HG02943 (cell line): ENCODE data around the gene TNFRSF13B.
"Not testable (repeated sequence)": the region's sequence is repeated elsewhere in the genome, so short reads cannot be mapped to it uniquely, and the experiment has no call there.

Source experiments
- ATAC-seq: cut with Tn5 transposase; IDR thresholded peaks from one replicate; pipeline ENCODE4 v1.9.1; 2021; ENCODE audit warnings: mild to moderate bottlenecking, low read depth, moderate library complexity; ENCODE audit not compliant: unreplicated experiment

TNFRSF13B gene

GRCh38 chr17:16929035-16929680 lies 42.8 kb downstream of the TNFRSF13B start:
- no peak for ATAC-seq

DNA sequence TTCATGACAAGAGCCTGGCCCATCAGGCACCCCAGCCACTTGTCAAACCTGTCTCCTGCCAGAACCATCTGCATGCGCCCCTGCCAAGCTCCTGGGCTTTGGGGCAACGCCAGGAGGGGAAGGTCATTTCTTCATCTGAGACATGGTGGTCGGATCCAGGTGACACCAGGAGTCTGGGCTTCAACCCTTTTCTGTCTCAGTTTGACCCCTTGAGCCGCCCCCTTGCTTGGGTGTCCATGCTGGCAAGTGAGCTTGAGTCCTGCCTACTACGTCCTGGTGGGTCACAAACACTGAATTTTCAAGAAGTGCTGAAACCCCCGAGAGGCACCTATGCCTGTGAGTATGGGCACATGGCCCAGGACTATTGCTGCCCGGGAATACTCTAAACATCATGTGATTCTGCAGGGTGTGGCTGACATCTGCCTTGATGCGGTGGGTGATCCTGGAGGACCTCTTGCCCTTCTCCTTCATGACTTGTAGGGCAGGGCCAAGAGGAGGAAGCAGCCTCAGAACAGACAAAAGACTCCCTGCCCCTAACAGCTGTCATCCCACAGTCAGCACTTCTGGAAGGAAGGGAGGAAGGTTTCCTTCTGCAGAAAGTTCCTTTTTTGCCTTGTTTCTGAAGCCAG lies 43.4 kb downstream of the TNFRSF13B start:
- no peak for ATAC-seq

DNA sequence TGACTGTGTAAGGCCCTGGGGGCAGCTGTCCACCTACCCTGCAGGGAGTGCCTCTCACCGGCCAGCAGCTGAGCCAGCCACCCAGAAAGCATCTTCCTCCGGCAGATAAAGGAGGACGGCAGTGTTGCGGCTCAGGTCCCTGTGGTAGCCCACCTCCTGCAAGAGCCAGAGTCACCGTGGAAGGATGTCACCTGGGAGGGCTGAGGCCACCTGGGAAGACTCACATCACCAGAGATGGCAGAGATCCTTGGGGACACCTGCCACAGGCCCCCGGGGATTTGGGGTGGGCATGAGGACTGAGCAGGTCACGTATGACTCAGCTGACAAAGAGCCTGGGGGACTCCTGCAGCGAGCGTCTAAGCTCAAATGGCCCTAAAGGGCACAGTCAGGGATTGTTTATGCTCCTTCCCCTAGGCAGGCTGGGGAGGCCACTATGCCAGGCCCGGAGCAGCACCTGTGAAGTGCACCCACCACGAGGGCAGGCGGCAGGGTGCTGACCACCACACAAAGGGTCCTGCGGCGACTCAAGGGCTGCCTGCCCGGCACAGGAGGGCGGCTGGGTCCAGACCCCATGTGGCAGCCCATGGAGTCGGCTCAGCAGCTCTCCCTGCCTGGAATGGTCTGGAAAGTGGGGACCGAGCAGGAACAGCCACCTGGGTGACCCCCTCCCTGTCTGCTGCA lies 44.1 kb downstream of the TNFRSF13B start:
- no peak for ATAC-seq

- no peak for ATAC-seq
Observed at GRCh38 chr17:16926571-16927451, 45.1 kb downstream of the TNFRSF13B start.

DNA sequence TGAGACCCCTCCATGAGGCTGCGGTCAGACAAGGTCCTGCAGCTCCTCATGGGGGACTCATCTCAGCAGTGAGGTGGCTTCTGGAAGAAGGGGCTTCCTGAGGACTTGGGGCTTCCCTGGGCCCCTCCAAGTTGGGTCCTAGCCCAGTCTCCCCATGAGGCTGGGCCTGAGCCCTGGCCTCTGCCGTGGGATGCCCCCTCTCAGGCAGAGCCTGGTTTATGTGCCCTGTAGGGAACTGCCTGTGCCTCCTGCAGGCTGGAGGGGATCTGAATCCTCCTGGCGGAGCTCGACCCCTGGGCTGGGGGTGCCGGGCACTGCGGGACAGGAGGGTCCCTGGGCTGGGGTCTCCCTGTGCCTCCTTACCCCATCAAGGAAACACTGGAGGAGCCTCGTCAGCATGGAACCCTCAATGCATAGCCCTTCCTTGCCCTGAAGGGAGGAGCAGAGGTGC lies 45.8 kb downstream of the TNFRSF13B start:
- ATAC-seq: no peak

DNA sequence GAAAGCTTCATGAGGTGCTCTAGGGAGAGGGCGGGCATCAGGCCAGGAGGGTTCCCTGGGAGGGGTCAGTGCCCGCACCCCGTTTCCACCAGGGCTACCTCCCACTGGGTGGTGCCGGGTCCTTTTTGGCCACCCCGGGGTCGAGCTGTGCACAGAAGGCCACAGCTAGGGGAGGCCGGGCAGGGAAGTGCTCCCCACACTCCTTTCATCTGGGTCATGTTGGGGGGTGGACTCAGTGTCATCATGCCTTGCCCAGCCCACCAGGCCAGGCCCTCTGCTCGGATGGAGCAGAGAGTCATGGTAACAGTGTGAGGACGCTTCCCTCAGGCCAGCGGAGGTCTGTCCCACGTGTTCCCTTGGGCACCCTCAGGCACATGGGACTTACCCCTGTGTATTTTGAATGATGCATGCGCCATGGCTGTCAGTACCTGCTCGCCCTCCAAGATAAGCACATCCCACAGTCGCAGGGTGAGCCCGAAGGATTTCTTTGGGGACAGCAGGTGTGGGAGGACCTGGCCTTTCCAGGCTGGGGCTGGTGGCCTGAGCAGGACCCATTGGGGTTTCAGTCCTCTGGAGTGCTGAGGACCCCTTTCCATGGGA lies 46.4 kb downstream of the TNFRSF13B start:
- ATAC-seq: no peak

- no peak for ATAC-seq
Observed at GRCh38 chr17:16924696-16925440, 47.0 kb downstream of the TNFRSF13B start.

DNA sequence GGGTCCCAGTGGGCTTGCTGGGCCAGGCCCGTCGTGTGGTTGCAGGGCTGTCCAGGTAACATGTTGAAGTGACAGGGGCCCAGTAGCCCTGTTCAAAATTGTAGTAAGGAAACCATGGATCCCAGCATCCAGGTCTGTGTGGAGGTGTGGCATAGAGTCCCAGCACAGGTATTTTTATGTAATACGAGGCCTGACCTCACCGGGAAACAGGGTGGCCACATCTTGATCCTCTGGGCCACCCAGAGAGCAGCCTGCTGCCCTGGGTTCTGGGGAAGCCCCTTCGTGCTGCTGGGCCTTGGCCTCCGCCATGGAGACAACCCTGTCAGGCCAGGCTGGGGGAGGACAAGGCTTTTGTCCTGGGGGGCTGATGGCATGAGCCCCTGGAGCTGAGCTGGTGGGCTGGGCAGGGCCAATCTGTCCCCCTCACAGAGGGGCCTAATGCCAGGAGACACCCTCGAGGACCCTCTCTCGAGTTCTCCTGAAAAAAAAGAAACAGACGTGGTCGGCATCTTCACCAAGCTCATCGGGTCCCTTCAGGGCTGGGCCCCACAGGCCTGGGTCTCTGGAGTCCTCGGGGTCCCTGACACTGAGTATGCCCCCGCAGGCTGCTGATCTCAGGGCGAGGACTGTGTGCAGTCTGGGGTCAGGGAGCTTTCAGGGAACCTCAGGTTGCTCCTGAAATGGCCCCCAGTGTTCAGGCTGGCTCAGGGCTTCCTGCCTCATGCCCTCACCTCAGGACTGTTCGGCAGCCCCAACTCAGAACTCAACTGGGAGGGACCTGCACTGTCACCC lies 47.8 kb downstream of the TNFRSF13B start:
- no peak for ATAC-seq

GRCh38 chr17:16923097-16923903 lies 48.6 kb downstream of the TNFRSF13B start:
- no peak for ATAC-seq

DNA sequence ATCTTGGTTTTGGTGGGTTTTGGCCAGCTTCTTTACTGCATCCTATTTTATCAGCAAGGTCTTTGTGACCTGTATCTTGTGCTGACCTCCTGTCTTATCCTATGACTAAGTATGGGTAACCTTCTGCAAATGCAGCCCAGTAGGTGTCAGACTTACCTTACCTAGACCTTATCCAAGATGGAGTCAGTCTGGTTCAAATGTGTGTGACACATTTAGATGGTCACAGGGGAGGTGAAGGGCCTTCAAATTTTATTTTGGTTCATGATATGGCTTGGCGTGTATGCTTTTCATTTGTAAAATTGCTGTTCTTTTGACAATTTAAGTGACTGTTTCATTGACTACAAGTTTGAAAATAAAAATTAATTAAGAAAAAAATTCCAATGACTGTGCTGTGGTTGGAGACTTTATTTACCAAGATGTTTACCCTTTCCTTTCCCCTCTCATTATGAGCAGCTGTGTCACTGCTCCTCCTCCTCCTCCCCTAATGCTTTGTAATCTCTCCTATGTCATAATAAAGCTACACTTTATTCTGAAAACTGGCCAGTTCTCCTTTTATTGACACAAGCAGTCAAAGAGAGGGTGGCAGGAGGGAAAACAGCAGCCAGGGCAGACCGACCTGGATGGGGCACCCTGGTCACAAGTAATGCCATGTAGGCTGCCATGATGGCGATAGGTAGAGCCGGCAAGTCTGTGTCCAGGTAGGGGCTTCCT lies 49.4 kb downstream of the TNFRSF13B start:
- no peak for ATAC-seq

GRCh38 chr17:16921451-16921850 lies 50.5 kb downstream of the TNFRSF13B start:
- ATAC-seq: not testable (repeated sequence)

DNA sequence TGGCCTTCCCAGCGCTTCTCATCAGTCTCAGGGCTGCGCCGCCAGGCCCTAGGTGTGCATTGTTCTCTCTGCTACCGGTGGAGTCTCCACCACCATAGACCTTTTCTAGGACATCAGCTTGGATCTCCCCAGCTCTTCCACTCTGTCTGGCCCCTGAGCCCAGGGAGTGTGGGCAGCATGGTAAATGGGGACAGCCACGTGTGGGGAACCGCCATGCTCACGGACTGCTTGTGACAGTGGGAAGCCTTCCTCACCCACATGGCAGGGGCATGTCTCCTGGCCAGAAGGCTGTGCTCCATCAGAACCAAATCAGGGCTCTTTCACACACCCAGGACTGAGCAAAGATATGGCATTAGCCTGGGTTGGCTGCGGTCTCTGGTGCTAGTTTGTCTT lies 51.3 kb downstream of the TNFRSF13B start:
- no peak for ATAC-seq

GRCh38 chr17:16919663-16920627 lies 52.0 kb downstream of the TNFRSF13B start:
- ATAC-seq: no peak

DNA sequence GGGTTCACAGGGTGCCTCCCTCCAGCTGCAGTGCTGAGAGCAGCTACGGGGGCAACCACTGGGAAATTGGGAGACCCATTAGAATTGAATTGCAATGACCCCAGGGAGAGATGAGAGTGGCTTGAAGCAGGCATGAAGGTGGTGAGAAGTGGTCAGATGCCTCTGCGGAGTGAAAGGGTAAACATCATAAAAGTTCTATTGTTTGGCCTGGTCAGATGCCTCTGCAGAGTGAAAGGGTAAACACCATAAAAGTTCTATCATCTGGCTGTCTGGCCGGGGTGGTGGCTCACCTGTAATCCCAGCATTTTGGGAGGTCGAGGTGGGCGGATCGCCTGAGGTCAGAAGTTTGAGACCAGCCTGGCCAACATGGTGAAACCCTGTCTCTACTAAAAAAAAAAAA lies 53.5 kb downstream of the TNFRSF13B start:
- ATAC-seq: no peak

GRCh38 chr17:16917671-16918394 lies 54.1 kb downstream of the TNFRSF13B start:
- no peak for ATAC-seq

DNA sequence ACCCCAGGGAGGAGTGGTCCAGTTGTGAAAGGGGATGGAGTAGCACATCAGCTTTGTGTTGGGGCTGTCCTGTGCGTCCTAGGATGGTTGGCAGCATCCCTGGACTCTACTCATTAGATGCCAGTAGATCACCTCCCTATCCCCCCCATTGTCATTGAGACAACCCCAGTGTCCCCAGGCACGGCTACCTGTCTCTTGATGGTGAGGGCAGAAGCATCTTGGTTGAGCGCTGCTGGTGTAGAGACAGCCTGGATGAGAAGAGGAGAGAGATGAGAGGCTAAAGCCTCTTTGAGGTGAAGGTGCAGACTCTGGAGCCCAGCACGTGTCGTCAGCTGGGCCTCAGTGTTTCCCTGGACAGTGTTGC lies 55.4 kb downstream of the TNFRSF13B start:
- ATAC-seq: no peak
